Hematopoietic multipotent progenitor cell (in vitro differentiated cells): ENCODE results near the gene SSBP3. TPM values are rescaled to one million over a fixed set of nuclear protein-coding genes. Genes with fewer than 3 reads are reported as not detected.

Experiments used
- DNase-seq, 3 donors: peaks; one replicate each; pipeline ENCODE4 v3.0.0-alpha.2; 2011 to 2015; ENCODE audit warnings: low read depth in 2 of 3, low spot score in 2 of 3
- total RNA-seq: library from RNA; depleted of rRNA; stranded (reverse); fragments of >200 nt; gene quantifications from one replicate; pipeline ENCODE4 v1.2.3, GENCODE V29; 2012

Gene SSBP3
- total RNA-seq, 1 donor = 72.4 TPM

- DNase-seq = no peak
Measured at GRCh38 chr1:54291276-54292001, 114.8 kb downstream of the SSBP3 start.

- DNase-seq = peak in 2 of 3 donors; percentile 28 to 66
Measured at GRCh38 chr1:54290506-54291184, 115.5 kb downstream of the SSBP3 start.

GRCh38 chr1:54289712-54290233, 116.4 kb downstream of the SSBP3 start:
- DNase-seq = no peak

GRCh38 chr1:54287801-54288211, 118.4 kb downstream of the SSBP3 start:
- no peak for DNase-seq

DNA sequence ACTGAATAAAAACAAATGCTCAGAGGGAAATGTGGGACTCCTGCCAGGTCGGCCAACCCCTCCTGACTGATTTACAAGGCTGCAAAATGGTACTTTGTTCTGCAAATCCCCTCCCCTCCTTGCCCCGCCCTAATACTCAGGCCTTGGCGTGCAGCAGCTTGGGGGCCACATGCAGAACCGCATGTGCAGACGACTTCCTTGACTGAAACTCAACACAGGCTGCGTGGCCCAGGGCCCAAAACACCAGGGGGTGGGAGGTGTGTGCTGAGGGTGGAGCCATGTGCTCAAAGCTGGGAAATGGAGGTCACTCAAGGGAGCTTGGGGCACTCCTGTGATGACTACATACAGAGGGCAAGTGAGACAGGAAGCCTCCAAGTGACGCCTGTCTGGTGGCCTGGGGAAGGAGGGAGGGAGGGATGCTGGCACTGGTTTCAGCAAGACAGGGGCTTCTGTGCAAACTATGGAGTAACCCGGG, 119.0 kb downstream of the SSBP3 start:
- peak in 2 of 3 donors; percentile 77 to 88 for DNase-seq

- no peak for DNase-seq
Measured at GRCh38 chr1:54285815-54286345, 120.3 kb downstream of the SSBP3 start.

GRCh38 chr1:54284781-54285529, 121.2 kb downstream of the SSBP3 start:
- no peak for DNase-seq

DNA sequence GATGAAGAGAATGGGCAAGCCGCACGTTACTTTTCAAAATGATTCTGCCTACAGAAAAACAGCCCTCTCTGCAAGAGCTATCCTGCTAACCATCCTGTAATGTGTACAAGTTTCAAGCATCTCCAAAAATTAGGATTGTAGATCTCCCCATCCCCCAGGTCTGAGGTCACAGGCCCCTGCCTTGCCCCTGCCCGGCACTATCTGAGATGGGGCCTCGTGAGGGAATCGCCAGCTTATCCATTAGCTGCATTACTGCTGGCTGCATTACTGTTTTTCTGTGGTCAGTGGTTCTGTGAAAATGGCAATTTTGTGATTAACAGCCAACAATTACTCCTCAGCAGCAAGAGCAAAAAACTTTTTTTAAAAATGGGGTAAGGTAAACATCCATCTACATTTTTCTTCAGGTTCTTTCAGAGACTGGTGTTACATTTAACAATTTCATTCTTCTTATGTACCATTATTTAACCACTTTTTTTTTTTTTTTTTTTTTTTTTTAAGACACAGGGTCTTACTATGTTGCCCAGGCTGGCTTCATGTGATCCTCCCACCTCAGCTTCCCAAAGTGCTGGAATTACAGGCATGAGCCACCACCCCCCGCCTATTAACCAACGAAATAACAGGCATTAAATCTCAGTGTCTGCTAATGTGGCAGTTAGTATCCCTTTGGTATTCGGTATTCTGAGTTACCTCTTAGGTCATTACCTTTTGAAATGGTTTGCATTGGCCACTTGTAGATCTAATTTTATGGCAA, 122.4 kb downstream of the SSBP3 start:
- DNase-seq = no peak

- no peak for DNase-seq
Measured at GRCh38 chr1:54282101-54282847, 123.9 kb downstream of the SSBP3 start.

- DNase-seq = no peak
Measured at GRCh38 chr1:54280651-54281050, 125.5 kb downstream of the SSBP3 start.

DNA sequence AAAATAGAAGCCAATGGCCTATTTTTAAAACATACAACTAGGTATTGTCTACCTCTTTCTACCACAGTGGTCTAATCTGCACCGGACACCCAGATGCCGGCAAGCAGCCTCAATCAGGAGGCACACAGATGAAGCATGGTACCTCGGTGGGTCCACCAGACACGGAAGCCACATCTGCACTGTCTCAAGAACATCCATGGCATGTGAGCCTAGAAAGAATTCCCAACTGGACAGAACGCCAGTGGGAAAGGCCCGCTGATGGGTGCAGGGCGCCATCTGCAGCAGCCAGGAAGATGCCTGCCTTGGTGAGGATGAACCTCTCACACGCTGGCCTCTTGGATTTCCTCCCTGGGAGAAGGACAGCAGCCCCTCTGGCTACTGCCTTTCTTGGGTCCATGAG, 126.7 kb downstream of the SSBP3 start:
- no peak for DNase-seq

- DNase-seq = no peak
Measured at GRCh38 chr1:54278941-54279422, 127.2 kb downstream of the SSBP3 start.

GRCh38 chr1:54277451-54278341, 128.5 kb downstream of the SSBP3 start:
- DNase-seq = no peak

- no peak for DNase-seq
Measured at GRCh38 chr1:54276617-54277450, 129.4 kb downstream of the SSBP3 start.

DNA sequence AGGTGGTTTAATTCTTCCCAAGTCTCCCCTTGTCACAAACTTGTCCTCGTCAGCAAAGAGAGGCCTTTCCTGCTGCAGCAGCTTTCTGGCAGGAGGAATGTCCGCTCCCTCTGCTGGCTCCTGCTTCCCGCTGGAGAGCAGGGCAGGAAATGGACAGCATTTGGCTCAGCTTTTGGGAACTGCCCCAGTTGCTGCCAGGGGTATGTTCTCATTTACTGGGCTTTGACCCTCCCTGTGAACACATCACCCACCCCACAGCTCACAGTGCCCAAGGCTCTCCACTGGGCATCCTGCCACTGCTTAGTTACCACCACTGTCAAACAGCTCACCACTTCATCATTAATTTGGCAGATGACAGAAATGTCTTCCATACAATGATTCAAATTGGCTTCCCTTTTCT, 130.8 kb downstream of the SSBP3 start:
- DNase-seq = no peak

- no peak for DNase-seq
Measured at GRCh38 chr1:54274881-54275280, 131.3 kb downstream of the SSBP3 start.

DNA sequence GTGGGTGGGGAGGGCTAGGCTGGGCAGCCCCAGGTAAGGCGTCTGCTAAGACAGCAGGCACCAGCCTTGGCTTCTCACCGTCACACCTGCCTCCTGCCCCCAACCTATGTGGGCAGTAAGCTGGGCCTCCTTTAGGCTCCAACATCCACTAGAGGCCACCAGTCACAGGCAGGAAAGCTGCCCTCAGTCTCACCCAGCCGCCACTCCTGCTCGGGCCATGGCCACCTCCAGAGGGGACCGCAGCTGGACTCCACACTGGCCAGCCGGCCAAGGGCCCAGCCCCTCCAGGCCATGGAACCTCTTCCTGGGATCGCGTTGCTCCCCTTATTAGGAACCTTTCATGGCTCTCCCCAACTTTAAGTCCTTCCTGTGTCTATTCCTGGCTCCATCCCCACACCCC, 131.7 kb downstream of the SSBP3 start:
- no peak for DNase-seq

GRCh38 chr1:54273795-54274163, 132.4 kb downstream of the SSBP3 start:
- DNase-seq = no peak
